NT2/D1 (cell line): ENCODE data around the gene CTRL.

Source experiments
- YY1 ChIP-seq: IDR thresholded peaks from 2 replicates; pipeline ENCODE4 v1.6.1; 2011; ENCODE audit not compliant: insufficient read length, insufficient read depth
- ZNF274 ChIP-seq: IDR thresholded peaks from 2 replicates; pipeline ENCODE4 v1.6.1; 2011; ENCODE audit warnings: mild to moderate bottlenecking, low read depth, low read length

DNA sequence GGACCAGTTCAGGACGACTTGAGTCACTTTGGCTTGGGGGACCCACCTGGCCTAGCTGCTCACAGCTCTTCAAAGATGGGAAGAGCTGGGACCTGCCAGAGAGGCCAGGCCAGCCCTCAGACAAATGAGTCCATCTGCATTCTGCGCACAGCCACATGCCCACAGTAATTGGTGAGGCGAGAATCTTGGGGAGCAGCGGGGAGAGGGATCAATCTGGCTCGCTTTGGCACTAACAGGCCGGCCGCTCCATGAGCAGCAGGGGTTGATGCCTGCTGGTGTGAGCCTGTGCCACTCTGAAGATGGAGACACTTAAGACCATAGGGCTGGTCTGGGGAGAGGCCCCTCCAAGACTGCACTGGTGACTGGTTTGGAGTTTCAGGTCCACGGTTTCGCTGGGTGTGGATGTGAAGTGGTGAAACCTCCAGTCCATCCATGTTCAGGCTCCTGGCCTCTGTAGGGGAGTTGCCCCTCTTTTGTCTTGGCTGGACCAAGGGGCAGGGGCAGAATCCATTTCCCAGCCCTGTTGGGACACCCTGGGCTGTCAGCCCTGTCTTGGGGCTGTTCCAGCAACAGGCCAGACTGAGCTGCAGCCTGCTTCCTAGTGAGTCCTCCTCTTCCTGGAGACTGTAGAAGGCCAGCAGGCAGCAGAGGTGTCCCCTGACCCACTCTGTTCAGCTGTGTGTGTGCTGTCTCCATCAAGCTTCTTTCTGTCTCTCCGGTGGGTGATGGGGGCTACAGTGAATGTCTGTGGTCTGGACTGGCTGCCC lies 7.3 kb downstream of the CTRL start:
- TF ChIP-seq ZNF274, result no peak
- TF ChIP-seq YY1, result no peak
